Hippocampal formation (tissue), 2 donors: ENCODE results near the gene C5AR1.
"Not testable (repeated sequence)": the region's sequence is repeated elsewhere in the genome, so short reads cannot be mapped to it uniquely, and the experiment has no call there.

Experiments used
- DNase-seq, 2 donors: peaks; one replicate each; lab custom pipeline; 2025; lab: John Stamatoyannopoulos, UW

The C5AR1 gene

DNA sequence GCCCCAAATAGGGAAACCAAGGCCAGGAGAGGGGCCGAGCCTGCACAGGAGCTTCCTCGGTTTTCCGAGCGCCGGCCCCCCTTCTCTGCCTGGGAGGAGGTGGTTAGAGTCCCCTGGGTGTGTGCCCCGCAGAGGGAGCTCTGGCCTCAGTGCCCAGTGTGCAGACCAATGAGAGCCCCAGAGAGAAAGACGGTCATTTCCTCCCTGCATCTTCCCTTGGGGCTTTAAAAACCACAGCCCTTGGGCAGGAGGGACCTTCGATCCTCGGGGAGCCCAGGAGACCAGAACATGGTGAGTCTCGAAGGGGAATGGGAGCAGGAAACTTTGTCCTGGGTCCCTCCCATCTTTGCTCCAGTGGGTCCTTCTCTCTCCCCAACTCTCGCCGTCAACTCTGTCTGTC, at the start of gene C5AR1:
Gene C5AR1 (plus strand): TSS at position 254 of the 400 bp plus-strand sequence. CDS start 35 bp downstream, at position 289.
- DNase-seq = peak; percentile 16 to 20

DNA sequence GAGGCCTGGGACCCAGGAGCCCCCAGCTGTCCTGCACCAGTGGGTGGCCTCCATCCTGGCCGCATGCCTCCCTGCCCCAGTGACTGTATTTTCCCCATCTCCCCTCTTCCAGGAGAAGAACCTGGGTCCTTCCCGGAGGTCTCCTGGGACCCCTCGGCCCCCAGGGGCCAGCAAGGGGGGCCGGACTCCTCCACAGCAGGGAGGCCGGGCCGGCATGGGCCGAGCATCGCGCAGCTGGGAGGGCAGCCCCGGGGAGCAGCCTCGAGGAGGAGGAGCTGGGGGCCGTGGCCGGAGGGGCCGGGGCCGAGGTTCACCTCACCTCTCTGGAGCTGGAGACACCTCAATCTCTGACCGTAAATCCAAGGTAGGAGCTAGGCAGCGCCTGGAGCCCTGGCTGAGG, 49.2 kb upstream of the C5AR1 start:
- no peak for DNase-seq

DNA sequence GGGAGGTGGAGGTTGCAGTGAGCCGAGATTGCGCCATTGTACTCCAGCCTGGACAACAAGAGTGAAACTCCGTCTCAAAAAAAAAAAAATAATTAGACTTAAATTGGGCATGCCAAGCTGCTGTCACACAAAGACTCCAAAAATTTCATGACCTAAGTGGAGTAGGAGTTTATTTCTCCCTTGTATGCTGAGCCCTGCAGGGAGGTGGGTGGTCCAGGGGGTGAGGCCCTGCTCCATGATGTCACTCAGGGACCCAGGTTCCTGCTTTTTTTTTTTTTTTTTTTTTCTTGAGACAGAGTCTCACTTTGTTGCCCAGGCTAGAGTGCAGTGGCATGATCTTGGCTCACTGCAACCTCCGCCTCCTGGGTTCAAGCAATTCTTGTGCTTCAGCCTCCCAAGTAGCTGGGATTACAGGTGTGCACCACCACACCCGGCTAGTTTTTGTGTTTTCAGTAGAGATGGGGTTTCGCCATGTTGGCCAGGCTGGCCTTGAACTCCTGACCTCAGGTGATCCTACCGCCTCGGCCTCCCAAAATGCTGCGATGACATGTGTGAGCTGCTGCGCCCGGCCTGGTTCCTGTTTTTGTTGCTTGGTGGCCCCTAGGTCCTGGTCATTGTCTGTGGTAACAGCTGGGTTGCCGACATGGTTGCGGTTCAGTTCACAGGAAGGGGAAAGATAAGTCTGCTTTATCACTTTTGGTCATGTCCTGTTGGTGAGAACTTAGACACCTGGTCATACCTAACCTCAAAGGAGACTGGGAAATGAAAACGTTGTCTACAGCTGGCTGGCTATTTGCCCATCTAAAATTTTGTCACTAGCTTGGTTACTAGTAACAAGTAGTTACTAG, 47.5 kb upstream of the C5AR1 start:
- DNase-seq = not testable (repeated sequence)

DNA sequence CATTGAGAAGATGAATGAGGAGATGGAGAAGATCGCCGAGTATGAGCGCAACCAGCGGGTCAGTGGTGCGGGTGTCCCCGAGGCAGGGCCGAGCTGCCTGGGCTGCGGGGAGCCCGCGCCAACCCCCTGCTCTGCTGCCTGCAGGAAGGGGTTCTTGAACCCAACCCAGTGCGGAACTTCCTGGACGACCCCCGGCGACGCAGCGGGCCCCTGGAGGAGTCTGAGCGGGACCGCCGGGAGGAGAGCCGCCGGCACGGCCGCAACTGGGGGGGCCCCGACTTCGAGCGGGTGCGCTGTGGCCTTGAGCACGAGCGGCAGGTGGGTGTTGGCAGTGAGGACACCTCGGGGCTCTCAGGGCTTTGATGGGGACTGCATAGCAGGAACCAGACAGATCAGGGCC, 45.0 kb upstream of the C5AR1 start:
- no peak for DNase-seq

DNA sequence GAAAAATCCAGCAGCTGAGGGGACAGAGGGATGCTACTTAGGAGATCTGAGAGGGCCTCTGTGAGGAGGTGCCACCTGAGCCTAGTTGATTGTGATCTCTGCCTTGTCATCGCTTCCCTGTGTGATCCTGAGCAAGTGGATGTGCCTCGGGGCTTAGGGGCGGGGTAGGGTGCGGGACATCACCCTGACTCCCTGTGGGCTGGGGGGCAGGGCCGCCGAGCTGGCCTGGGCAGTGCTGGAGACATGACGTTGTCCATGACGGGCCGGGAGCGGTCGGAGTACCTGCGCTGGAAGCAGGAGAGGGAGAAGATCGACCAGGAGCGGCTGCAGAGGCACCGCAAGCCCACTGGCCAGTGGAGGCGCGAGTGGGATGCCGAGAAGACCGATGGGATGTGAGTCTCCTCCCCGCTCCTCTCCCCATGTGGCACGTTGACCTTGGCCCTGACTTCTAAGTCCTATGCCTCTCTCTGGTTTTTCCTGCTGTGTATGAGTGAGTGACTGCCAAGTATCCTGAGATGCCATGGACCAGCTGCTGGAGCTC, 43.2 kb upstream of the C5AR1 start:
- DNase-seq = no peak

DNA sequence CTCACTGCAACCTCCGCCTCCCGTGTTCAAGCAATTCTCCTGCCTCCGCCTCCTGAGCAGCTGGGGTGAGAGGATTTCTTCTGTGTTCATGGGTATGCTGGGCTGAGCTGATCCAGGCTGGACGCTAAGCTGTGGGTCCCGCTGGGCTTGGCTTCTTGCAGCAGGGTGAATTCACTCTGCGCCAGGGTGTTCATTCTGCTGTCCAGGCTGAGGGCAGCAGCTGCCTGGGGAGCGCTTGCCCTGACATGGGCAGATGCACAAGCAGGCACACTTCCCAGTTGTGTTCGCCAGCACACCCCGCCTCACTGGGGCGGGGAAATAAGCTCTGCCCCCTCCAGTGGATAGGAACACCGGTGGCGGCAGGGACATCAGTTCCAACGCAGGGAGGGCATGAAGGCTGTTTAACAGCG, 42.3 kb upstream of the C5AR1 start:
- DNase-seq = peak; percentile 69 to 83

DNA sequence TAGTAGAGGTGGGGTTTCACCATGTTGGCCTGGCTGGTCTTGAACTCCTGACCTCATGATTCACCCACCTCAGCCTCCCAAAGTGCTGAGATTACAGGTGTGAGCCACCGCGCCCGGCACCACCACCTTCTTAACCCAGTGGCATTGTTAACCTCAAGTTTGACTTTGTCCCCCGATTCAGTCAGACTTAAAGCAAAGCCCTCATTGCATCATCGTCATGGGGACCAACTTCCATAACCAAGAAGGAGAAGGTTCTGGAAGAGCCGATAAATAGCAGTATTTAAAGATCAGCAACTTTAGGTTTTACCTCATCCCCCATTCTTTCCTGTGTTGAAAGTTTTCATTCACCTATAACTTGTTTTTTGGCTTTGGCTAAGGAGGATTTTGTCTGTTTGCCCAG, 41.6 kb upstream of the C5AR1 start:
- DNase-seq = no peak

DNA sequence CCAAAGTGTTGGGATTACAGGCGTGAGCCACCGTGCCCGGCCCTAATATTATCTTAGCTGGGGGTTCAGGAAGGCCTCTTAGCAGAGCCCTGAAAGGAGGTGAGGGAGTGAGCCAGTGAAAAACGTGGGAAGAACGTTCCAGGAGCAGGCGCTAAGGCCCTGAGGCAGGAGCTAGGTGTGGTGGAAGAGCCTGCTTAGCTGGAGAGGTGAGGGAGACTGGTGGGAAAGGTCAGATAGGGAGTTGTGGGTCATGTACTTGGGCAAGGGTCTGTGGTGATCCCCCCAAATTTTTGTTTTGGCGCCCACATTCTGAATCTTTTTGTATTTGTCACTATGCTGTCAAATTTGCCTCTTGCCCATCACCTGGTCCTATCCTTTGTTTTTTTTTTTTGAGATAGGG, 40.1 kb upstream of the C5AR1 start:
- DNase-seq = no peak

DNA sequence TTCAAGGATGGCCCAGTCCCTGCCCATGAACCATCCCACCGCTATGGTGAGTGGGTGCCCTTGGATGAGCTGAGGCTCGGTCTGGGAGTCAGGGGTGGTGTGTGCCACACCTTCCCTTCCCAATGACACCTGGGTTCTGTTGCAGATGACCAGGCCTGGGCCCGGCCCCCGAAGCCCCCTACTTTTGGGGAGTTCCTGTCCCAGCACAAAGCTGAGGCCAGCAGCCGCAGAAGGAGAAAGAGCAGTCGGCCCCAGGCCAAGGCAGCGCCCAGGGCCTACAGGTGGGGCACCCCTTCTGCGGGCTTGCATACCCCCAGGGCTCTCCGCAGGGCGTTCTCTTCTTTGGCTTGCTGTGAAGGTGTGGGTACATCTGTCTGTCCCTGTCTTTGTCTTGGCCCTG, 39.3 kb upstream of the C5AR1 start:
- no peak for DNase-seq

DNA sequence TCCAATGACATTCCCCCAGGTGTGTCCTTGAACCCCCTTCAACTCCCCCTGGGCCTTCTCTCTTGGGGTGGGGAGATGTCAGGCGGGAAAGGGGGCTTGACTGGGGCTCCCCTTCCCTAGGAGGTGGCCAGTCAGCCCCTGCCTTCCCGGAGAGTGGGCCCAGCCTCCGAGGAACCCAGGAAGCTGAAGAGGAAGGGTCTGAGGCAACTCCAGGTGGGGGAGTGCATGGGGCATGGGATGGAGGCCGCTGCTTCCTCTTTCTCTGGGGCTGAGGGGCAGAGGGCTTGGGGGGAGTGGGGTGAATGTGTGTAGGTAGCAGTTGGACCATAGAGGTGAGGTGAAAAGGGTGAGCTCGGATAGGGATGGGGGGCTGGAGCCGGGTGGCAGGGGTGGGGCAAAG, 37.7 kb upstream of the C5AR1 start:
- DNase-seq = no peak

DNA sequence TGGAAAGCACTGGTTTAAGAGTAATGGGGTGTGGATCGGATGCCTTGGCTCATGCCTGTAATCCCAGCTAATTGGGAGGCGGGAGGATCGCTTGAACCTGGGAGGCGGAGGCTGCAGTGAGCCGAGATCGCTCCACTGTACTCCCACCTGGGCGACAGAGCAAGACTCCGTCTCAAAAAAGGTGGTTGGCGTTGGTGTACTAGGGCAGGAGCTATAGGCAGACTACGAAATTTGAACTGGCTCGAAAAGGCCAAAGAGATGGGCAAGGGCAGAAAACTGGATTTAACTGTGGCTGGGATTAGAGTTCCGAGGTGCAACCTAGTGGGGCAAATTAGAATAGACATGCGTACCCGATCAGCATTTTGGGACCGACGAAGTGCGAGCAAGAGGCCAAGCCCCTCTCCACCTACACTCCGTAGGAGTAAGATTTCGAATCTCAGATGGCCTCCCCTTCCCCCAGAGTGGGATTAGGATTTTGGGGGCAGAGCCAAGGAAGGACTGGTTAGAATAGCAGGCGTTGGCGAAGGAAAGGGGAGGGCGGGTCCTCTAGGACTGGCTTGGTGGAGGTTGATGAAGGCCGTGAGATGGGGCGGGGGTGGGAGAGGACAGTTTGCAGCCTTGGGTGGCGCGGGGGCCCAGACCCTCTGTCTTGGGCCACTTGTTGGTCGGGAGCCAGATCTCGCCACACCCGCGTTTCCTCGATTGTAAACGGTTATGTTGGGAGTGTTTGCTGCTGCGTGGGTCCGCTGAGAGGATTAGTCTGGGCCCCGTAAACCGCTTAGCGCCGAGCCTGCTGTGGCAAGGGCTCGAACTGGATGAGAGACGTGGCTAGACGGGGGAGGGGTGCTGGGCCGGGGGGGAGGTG, 37.0 kb upstream of the C5AR1 start:
- DNase-seq = peak in 1 of 2 donors; percentile 44

DNA sequence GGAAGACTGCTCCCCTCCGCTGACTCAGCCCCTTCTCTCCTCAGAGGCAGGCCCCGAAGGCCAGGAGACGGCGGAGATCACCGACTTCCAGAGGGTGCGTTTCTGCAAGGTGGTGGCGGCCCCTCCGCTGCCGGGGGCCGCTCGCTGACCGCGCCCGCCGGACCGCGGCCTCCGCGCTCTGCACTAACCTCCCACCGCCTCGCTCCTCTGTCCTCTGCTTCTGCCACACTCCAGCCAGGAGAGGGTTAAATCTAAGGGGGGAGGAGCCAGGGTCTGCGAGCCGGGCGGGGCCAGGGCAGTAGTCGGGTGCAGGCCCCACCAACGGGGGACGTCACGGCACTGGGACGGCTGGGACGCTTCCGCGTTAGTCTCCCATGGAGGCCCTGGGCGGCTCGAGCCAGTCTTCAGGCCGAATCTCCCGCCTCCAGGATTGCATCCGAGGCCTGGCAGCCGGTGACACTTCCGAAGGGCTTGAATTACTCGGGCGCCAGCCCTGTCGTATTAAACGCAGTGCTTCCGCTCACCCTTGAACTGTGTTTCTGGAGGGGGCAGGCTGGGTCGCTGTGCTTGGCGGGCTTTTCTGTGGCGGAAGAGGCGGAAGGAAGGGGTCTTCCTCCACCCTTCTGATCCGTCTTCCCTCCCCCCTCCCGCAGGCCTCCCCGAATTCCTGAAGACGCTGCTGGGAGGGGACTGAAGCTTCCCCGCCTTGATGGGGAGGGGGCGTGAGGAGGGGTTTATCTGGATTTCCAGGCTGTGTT, 36.2 kb upstream of the C5AR1 start:
- peak; percentile 85 to 91 for DNase-seq

DNA sequence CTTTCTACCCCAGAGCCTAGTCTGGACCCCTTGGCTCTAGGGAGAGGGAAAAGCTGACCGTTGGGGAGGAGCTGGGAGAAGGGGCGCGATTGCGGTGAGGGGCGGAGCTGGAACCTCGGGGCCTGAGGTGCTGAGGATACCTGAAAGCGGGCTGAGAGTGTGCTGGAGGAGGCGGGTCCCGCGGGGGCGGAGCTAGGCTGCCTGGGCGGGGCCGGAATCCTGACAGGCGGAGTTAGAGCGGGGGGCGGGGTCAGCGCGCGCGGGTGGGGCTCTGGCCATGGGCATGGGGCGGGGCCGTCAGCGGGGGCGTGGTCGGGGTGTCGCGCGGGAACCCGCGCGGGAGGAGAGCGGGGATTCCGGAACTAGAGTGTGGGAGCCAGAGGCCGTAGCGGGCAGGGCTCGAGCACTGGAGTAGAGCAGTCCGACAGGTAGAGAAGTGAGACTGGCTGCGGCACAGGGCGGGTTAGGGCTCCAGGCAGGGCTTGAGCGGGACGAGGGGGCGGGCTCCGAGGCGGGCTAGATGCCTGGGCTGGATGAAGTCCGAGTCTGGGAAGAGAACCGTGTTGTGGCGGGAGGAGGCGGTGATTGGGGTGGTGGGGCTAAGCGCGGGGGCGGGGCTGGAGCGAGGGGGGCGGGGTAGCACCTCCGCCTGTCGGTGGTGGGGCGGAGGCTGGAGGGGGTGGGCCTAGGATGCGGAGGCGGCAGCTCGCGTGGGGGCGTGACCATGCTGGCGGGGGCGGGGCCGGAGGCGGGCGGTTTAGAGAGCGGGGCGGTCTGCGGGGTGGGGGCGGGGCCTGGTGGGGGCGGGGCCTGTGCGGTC, 35.4 kb upstream of the C5AR1 start, which contains the start of gene INAFM1:
Gene INAFM1 (plus strand): TSS at position 815 of the 820 bp plus-strand sequence. CDS start 35 bp downstream, outside the sequence.
- DNase-seq = peak; percentile 86 to 92

DNA sequence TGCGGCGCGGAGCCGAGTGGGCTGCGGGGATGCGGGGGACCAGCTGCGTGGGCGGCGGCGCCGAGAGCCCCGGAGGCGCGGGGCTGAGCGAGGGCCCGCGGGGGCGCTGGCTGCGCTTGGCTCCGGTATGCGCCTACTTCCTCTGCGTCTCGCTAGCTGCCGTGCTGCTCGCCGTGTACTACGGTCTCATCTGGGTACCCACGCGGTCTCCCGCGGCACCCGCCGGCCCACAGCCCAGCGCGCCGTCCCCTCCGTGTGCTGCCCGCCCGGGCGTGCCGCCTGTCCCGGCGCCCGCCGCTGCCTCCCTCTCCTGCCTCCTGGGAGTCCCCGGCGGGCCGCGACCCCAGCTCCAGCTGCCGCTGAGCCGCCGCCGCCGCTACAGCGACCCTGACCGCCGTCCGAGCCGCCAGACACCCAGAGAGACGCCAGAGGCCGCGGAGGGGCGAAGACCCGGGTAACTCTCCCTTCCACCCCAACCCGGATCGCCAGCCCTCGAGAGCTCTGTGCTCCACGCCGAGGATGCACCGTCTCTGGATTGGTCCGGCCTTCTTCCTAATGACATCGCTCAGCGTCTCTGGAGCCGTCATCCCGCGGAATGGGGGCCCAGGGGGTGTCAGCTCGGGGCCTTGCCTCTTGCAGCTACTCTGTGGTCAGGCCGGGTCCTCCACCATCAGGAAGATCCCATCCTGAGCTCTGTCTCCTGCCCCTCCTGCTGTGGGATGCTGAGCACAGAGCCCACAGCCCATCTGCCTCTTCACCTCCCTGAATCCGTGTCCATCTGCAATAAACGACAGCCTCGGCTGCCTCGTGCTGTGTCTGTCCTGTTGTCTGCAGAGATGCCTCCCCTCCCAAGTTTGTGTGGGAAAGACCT, 34.5 kb upstream of the C5AR1 start:
- DNase-seq = no peak

DNA sequence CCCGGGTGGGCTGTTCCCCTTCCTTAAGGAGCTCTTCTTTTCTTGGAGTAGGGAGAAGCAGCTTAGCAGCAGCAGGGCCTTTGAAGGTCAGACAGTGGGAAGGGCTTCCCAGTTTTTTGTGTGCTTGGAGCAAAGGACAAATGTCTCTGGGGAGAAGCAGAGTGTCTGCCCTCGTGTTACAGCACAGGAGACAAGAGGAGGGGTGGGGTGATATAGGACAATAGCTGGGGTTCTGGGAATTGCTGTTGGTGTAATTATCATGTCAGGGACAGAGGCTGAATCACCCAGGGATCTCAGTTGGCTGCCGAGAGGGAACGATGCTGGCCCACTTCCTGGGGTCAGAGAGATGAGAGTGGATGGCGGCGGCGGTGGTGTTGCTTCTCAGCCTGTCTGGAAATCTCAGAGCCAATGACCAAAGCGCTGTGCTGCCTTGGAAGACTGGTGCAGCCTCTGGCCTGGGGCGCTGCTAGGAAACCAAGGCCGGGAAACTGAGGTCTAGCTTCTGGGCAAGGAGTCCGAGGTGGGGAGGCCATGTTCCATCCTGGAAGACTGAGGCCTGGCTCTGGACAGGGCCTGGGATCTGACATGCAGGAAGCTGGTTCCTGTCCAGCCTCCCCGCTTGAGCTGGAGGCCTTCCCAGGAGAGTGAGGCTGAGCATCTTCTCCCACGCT, 33.7 kb upstream of the C5AR1 start:
- DNase-seq = no peak

DNA sequence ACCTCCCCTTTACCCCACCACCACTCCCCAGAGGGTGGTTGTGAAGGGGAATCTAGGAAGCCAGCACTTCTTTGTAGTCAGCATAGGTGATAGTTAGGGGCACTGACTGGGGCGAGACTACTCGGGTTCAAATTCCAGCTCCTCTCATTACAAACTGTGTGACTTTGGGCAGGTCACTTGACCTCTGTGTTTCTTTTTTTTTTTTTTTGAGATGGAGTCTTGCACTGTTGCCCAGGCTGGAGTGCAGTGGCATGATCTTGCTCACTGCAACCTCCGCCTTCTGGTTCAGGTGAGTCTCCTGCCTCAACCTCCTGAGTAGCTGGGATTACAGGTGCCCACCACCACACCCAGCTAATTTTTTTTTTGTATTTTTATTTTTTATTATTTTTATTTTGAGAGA, 33.1 kb upstream of the C5AR1 start:
- DNase-seq = not testable (repeated sequence)

DNA sequence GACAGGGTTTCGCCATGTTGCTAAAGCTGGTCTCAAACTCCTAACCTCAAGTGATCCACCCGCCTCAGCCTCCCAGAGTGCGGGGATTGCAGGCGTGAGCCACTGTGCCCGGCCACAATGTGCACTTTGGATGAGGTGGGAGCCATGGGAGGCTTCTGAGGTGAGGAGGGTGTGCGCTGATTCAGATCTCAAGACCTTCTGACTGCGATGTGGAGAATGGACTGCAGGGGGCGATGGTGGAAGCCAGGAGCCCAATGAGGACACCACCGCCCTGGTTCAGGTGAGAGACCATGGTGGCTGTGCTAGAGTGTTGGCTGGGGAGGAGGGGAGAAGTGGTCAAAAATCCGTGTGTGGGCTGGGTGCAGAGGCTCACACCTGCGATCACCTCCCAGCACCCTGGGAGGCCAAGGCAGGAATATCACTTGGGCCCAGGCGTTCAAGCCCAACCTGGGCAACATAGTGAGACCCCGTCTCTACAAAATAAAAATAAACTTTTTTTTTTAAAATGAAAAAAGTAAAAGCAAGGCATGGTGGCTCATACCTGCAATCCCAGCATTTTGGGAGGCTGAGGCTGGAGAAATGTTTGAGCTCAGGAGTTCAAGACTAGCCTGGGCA, 29.4 kb upstream of the C5AR1 start:
- no peak for DNase-seq

DNA sequence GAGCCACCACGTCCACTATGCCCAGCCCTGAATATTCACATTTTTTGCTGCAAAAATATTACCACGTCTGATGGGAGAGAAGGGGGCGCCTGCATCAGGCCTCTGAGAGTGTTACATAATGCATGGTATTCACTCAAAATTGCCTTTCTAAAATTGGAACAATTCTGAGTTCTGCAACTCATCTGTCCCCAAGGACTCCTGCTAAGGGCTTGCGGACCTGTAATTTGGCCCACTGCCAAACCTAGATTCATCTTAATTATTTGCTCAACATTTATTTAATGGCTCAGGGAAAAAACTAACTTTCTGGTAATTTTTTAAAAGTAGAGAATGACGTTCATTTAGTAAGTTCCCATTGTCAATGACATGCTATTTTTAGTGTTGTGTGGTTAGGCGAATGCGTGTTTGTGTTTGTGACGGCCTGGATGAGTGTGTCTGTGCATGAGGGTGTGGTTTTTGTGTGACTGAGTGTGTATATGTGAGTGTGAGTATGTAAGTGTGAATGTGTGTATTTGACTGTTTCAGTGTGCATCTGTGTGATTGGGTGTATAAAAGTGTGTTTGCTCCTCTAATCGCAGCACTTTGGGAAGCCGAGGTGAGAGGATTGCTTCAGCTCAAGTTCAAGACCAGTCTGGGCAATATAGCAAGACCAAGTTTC, 26.1 kb upstream of the C5AR1 start:
- DNase-seq = no peak
